PFSK-1 (cell line): ENCODE measurements around the gene SFPQ.

Experiments
- FOXP2 ChIP-seq: optimal IDR thresholded peaks from 2 replicates; pipeline ENCODE3; 2011; ENCODE audit warnings: borderline replicate concordance, control low read depth, inconsistent platforms; ENCODE audit not compliant: insufficient read depth; ENCODE audit errors: extremely low read length, extremely low read depth
- POLR2AphosphoS5 ChIP-seq: IDR thresholded peaks from 2 replicates; pipeline ENCODE4 v1.6.1; 2012; ENCODE audit warnings: low read depth, mild to moderate bottlenecking, control low read depth, low read length, moderate library complexity
- SIN3A ChIP-seq: IDR thresholded peaks from 2 replicates; pipeline ENCODE4 v1.6.1; 2012; ENCODE audit warnings: mild to moderate bottlenecking, low read length, moderate library complexity, borderline replicate concordance; ENCODE audit not compliant: insufficient read depth
- TAF1 ChIP-seq: IDR thresholded peaks from 2 replicates; pipeline ENCODE4 v1.6.1; 2012; ENCODE audit warnings: low read length, control low read depth, borderline replicate concordance; ENCODE audit not compliant: insufficient read depth
- TF ChIP-seq, protein P1 (sequence below), 2 experiments: IDR thresholded peaks; 2 replicates each; pipeline versions ENCODE4 v1.6.1 to v1.8.0; 2011 to 2012; ENCODE audit warnings: low read depth in 2 of 2, low read length in 2 of 2, control low read depth in 1 of 2, inconsistent platforms in 1 of 2, mild to moderate bottlenecking in 1 of 2, moderate library complexity in 1 of 2; ENCODE audit not compliant: insufficient read depth in 1 of 2

SFPQ gene

DNA sequence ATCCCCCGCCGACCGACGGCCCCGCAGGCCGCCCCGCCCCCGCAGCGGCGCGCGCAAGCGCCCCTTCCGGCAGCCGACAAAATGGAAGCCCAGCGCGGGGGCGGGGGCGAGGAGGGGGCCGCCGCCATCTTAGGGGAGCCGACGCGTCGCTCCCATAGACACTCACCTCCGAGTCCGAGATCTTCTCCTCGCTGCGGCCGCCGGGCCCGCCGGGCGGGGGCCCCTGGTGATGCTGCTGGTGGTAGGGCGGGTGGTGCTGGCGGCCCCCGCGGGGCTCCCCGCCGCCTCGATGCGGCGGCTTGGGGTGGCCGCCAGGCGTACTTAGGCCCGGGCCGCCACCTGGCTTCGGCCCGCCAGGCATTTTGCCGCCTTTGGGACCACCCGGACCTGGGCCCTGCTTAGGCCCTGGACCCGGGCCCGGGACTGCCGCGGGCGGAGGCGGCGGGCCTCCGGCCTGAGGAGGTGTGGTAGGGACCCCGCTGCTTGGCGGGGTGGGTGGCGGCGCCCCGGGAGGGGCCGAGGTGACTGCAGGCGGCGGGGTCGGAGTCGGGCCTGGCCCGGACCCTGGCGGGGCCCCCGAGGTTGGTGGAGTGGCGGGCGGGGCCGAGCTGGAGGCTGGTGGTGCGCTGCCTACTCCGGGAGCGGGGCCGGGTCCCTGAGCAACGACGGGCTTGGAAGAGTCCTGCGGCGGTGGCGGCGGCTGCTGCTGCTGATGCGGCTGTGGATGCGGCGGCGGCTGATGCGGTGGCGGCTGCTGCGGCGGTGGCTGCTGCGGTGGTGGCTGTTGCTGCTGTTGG, 691 bp downstream of the SFPQ start:
- peak; percentile 63; the same call in 1 of the 2 replicates for TF ChIP-seq TAF1
- TF ChIP-seq, protein P1, sequence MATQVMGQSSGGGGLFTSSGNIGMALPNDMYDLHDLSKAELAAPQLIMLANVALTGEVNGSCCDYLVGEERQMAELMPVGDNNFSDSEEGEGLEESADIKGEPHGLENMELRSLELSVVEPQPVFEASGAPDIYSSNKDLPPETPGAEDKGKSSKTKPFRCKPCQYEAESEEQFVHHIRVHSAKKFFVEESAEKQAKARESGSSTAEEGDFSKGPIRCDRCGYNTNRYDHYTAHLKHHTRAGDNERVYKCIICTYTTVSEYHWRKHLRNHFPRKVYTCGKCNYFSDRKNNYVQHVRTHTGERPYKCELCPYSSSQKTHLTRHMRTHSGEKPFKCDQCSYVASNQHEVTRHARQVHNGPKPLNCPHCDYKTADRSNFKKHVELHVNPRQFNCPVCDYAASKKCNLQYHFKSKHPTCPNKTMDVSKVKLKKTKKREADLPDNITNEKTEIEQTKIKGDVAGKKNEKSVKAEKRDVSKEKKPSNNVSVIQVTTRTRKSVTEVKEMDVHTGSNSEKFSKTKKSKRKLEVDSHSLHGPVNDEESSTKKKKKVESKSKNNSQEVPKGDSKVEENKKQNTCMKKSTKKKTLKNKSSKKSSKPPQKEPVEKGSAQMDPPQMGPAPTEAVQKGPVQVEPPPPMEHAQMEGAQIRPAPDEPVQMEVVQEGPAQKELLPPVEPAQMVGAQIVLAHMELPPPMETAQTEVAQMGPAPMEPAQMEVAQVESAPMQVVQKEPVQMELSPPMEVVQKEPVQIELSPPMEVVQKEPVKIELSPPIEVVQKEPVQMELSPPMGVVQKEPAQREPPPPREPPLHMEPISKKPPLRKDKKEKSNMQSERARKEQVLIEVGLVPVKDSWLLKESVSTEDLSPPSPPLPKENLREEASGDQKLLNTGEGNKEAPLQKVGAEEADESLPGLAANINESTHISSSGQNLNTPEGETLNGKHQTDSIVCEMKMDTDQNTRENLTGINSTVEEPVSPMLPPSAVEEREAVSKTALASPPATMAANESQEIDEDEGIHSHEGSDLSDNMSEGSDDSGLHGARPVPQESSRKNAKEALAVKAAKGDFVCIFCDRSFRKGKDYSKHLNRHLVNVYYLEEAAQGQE (IDR thresholded peaks at IDR 0.05; ENCODE audit: insufficient read depth in 1 of 2, low read depth in 2 of 2, low read length in 2 of 2) = no peak
- no peak for TF ChIP-seq SIN3A
- no peak for TF ChIP-seq FOXP2
- 0 out of 2 replicates have a peak, but pooled peaks have one; percentile 5 for TF ChIP-seq POLR2AphosphoS5

DNA sequence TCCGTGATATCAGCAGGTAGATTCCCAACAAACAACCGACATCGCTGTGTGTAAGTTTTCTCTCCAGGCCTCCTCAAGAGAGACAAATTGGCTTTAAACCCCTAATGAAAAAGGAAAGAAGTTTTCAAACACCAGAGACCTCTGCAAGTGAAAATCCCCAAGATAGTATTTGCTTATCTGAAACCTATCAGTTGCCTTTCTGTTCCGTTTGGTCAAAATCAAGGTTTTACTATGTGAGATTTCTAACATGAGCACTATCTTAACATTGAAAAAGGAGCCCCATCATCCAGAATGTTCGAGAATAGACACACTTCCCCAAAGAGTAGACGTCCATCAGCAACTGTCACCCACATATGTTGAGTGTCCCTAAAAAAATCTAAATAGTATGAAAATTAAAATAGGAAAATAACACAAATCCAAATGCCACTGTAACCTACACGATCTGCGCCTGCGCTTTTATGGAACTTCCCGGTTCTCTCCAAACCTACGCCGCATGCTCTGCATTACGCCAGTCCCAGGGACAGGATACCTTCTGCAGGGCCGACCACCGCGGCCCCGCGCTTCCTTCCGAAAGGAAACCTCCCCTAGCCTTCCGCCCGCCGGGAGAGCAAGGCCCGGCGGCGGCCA, 1.4 kb downstream of the SFPQ start:
- TF ChIP-seq TAF1 (no peak), POLR2AphosphoS5 (0 out of 2 replicates have a peak, but pooled peaks have one; percentile 9)

DNA sequence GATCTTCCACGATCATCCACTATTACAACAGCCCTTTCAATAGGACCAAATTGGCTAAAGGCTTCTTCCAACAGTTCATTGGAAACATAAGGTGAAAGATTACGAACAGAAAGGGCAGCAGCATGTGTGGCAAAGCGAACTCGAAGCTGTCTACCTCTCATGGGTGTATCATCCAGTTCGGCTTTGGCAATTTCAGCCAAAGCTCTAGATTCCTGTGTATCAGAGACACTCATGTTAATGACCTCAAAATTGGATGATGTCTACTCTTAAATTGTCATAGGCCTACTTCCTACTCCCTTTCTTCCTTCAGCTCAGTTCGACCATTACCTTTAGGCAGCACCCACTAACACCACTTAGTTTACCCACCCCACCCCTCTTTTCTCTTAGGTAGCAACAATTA, 2.2 kb downstream of the SFPQ start:
- TF ChIP-seq, protein P1 (IDR thresholded peaks at IDR 0.05; ENCODE audit: insufficient read depth in 1 of 2, low read depth in 2 of 2, low read length in 2 of 2) = no peak
- 0 out of 2 replicates have a peak, but pooled peaks have one; percentile 18 for TF ChIP-seq POLR2AphosphoS5

DNA sequence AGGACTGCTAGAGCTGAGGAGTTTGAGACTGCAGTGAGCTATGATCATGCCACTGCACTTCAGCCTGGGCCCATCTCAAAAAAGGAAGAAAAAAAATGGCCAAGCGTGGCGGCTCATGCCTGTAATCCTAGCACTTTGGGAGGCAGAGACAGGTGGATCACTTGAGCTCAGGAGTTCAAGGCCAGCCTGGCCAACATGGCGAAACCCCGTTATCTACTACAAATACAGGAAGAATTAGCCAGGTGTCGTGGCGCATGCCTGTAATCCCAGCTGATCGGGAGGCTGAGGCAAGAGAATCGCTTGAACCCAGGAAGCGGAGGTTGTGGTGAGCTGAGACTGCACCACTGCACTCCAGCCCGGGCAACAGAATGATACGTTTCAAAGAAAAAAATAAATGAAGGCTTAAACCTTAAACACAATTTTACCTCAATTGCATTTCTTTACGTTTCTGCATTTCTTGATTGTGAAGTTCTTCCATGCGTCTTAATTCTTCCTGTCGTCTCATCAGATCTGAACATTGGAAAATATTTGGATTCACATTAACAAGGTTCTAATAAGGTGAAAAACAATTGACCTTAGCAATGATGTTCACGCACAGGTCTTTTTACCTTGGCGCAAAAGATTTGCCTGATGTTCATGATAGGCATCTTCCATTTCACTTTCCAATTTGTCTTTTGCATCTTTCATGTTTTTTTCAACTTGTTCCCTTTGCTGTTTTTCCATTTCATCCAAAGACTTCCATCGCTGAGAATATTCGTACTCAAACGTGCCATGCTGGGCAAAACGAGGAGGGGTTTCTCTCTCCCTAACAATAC, 4.2 kb downstream of the SFPQ start:
- TF ChIP-seq SIN3A (no peak), FOXP2 (no peak), POLR2AphosphoS5 (no peak; the same call in 1 of the 2 replicates), TAF1 (no peak)
- TF ChIP-seq, protein P1 (IDR thresholded peaks at IDR 0.05; ENCODE audit: insufficient read depth in 1 of 2, low read depth in 2 of 2, low read length in 2 of 2) = no peak

DNA sequence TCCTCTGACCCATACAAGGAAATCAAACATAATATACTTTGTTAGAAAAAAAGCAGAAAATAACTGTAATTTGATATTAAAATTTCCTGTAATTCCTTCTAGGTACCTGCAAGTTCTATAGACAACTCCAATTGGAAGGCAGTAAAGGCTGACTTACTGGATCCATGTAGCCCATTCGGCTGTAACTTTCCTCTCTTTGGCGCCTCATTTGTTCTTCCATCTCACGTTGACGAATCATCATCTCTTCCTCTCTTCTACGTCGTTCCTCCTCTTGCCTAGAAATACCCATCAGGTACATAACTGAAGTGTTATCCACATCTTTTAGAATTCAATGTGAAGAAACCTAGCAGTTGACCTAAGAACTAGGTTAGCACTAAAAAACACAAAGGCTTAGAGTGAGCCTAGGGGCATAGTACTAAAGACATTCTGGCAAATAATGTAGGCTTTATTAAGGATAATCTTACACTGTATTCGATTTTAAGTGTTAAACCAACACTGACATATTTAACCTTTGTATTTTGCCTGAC, 5.1 kb downstream of the SFPQ start:
- TF ChIP-seq FOXP2 (no peak), SIN3A (no peak), TAF1 (no peak), POLR2AphosphoS5 (no peak)
- TF ChIP-seq, protein P1 (IDR thresholded peaks at IDR 0.05; ENCODE audit: insufficient read depth in 1 of 2, low read depth in 2 of 2, low read length in 2 of 2) = no peak
